Measurements from ENCODE around the gene PTCD1.
"Not testable (repeated sequence)": the region's sequence is repeated elsewhere in the genome, so short reads cannot be mapped to it uniquely, and the experiment has no call there.

PTCD1 gene

GRCh38 chr7:99449326-99449725, 10.7 kb upstream of the PTCD1 start:
- no peak for DNase-seq

DNA sequence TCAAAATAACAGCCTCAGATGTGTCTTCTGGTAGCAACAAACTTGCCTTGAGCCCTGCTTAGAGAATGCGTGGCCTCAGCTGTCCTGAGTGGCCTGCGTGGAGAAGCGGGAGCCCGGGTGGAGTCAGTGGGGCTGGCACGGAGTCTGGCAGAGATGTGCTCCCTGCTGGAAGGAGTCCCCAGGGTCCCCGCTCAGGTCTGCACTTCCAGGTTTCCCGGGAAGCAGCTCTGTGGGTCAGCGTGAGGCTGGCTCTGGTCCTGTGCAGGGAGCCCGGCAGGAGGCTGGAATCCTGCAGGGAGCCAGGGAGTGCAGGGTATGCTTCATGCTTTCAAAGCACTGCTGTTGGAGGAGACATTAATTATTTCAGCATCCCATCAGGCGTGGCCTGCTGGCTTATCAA, 10.3 kb upstream of the PTCD1 start:
- DNase-seq, result no peak

DNA sequence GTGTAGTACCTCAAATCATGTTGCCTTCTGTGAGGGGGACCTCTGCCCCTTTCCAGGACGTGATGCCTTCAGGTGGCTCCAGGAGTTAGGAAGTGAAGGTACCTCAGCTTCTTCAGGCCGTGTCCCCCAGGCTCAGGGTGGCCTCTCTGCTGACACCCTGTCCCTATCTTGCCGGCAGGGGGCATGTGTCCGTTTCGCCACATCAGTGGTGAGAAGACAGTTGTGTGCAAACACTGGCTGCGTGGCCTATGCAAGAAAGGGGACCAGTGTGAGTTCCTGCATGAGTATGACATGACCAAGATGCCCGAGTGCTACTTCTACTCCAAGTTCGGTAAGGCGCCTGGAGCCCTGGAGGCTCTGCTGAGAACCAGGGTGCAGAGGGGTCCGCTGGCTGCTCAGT, 9.3 kb upstream of the PTCD1 start:
- no peak for DNase-seq

DNA sequence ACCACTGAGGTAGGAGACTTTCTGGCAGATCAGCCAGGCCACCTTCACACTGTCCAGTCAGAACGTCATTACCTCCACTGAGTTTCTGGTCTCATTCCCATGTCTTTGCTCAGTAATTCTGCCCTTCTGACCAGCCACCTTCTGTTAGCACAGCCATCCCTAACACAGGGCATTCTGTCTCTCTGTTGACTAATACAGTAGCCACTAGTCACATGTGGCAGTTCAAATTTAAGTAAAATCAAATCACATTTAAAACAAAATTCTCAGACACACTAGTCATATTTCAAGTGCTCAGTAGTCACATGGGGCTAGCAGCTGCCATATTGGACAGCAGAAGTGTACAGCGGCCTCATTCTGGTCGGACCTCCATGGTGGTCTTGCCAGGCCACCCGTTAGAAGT, 7.5 kb upstream of the PTCD1 start:
- no peak for DNase-seq

DNA sequence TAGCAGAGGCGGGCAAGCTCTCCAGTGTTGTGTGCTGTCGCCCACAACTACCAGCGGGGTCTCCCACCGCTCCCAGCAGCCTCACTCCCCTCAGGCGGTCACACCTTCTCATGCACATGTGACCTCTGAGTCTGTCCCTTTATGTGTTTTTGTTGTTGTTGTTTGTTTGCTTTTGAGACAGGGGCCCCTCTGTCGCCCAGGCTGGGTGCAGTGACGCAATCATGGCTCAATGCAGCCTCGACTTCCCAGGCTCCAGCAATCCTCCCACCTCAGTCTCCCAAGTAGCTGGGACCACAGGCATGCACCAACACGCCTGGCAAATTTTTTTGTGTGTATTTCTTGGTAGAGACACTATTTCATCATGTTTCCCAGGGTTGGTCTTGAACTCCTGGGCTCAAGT, 1.6 kb upstream of the PTCD1 start:
- no peak for DNase-seq

DNA sequence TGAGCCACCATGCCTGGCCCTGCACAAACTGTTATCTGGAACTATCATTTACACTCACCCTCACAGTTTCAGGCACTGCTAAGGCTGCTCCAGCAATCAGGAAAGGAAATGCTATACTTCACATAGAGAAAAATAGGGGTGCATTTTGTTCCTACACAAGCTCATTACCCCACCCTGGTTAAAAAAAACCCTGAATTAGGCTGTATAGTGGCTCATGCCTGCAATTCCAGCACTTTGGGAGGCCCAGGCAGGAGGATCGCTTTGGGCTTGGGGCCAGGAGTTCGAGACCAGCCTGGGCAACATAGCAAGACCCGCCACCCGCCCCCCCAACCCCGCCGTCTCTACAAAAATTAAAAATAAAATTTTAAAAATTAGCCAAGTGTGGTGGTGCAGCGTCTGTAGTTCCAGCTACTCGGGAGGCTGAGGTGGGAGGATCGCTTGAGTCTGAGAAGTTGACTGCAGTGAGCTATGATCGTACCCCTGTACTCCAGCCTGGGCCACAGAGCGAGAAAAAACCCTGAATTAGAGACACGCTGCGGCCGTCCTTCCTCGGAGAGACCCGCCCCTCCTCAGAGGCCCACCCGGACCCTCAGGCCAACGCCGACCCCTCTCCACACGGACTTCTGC, 539 bp downstream of the PTCD1 start:
- no peak for DNase-seq

- DNase-seq, result no peak
Observed at GRCh38 chr7:99433158-99433557, 5.4 kb downstream of the PTCD1 start.

DNA sequence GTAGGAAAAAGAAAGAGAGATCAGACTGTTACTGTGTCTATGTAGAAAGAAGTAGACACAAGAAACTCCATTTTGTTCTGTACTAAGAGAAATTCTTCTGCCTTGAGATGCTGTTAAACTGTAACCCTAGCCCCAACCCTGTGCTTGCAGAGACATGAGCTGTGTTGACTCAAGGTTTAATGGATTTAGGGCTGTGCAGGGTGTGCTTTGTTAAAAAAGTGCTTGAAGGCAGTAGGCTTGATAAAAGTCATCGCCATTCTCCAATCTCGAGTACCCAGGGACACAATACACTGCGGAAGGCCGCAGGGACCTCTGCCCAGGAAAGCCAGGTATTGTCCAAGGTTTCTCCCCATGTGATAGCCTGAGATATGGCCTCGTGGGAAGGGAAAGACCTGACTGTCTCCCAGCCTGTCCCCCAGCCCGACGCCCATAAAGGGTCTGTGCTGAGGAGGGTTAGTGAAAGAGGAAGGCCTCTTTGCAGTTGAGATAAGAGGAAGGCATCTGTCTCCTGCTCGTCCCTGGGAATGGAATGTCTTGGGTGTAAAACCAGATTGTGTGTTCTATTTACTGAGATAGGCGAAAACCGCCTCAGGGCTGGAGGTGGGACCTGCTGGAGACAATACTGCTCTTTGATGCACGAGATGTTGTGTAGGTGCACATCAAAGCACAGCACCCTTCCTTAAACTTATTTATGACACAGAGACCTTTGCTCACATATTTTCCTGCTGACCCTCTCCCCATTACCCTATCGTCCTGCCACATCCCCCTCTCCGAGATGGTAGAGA, 6.7 kb downstream of the PTCD1 start:
- not testable (repeated sequence) for DNase-seq

GRCh38 chr7:99429756-99430155, 8.8 kb downstream of the PTCD1 start:
- DNase-seq, result no peak

GRCh38 chr7:99428972-99429566, 9.5 kb downstream of the PTCD1 start:
- DNase-seq, result no peak

GRCh38 chr7:99424932-99425730, 13.5 kb downstream of the PTCD1 start:
- no peak for DNase-seq

DNA sequence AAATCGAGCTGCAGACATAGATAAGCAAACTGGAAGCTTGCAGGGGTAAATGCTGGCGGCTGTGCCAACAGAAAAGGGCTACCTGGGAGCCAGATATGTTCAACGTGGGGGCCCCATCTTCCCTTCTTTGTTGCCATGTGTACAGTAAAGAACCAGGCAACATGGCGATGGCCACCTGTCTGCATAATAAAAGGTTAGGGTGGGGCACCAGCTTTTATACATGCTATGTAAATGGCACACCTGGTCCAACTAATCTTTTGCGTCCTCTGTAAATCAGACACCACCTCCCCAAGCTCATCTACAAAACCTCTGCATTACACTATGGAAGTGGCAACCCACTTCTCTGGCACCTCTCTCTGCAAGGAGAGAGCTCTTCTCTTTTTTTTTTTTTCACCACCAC, 16.0 kb downstream of the PTCD1 start:
- no peak for DNase-seq

- no peak for DNase-seq
Observed at GRCh38 chr7:99422186-99422585, 16.4 kb downstream of the PTCD1 start.

DNA sequence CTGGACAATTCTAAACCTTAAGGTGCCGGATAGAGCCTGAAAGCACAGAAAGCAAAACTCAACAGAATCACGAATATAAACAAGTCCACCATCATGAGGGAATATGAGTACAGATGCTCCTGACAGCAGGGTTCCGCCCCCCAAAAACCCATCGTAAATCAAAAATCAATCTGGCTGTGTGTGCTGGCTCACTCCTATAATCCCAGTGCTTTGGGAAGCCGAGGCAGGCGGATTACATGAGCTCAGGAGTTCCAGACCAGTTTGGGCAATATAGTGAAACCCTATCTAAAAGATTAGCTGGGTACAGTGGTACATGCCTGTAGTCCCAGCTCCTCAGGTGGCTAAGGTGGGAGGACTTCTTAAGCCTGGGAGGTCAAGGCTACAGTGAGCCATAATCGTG, 17.6 kb downstream of the PTCD1 start:
- no peak for DNase-seq

- DNase-seq, result no peak
Observed at GRCh38 chr7:99420213-99420612, 18.4 kb downstream of the PTCD1 start.

DNA sequence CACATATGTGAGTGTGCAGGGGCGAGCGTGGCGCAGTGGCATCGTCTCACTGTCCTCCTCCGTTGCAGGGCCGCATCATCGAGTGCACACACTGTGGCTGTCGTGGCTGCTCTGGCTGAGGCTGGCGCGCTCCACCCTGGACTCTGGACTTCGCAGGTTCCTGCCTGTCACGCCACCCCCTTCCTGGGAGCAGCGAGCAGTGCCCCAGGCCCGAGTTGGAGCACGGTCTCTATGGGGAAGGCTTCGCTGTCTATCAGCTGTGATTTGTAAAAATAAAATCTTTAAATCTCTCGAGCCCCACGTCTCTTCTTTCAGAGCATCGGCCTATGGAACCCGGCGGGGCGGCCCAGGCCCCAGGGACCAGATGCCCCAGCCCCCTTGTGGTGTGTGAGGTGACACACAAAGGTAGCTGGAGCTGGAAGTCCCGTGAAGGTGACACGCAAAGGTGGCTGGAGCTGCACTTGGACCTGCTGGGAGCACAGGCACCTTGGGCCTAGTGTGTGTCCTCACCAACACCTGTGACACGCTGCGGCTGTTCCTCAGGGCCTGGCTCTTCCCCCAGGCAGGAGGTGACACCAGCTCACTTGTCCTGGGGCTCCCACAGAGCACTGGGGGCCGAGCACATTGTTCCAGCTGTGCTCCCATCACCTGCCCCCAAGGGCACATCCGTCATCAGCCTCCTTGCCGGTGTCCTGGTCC, 19.1 kb downstream of the PTCD1 start:
- no peak for DNase-seq

GRCh38 chr7:99418260-99418659, 20.3 kb downstream of the PTCD1 start:
- no peak for DNase-seq

DNA sequence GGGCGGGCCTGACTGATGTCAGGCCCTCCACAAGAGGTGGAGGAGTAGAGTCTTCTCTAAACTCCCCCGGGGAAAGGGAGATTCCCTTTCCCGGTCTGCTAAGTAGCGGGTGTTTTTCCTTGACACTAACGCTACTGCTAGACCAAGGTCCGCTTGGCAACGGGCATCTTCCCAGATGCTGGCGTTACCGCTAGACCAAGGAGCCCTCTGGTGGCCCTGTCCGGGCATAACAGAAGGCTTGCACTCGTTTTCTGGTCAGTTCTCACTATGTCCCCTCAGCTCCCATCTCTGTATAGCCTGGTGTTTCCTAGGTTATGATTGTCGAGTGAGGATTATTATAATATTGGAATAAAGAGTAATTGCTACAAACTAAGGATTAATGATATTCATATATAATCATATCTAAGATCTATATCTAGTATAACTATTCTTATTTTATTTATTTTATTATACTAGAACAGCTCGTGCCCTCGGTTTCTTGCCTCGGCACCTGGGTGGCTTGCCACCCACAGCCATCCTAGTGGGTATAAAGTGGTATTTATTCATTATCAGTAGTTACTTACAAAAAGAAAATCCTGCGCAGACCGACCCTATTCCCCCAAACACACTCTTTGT, 23.0 kb downstream of the PTCD1 start:
- DNase-seq, result peak; percentile 19

DNA sequence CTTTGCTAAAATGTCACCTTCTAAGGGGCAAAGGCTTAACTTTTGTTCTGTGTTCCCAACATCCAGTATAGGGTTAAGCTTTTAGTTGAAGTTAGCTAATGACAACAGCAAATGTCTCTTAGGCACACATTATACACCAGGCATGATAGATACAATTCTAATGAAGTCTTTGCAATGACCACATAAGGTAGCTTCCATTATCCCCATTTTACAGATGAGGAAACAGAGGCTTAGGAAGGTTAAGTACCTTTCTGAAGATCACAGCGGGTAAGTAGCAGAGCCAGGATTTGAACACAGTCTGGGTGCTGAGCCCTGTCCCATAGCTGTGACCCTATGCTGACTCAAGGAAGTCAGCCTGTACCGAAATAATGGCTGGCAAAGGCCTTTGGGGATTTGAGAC, 28.0 kb downstream of the PTCD1 start:
- DNase-seq, result no peak

GRCh38 chr7:99409806-99410205, 28.8 kb downstream of the PTCD1 start:
- no peak for DNase-seq

DNA sequence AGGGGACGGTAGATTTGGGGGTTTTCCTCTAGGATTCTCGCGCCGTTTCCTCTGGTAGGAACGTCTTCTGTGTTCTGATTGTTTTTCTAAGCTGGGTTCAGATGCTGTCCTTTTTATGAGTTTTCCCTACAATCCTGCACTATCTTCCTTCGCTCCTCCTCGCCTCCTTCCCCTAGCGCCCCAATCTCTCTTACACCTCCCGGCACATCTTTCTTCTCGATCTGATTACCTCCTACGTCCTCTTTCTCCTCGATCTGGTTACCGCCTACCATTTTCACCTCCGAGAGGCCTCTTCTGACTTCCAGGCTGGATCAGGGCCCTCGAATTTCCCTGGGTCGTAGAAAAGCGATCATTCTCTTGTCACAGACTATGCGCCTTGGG, 29.4 kb downstream of the PTCD1 start:
- DNase-seq, result no peak

GRCh38 chr7:99408379-99409191, 30.0 kb downstream of the PTCD1 start, which contains the start of the genes BUD31 and PDAP1:
BUD31 (plus strand) TSS chr7:99408969; CDS start chr7:99411093, 2,124 bp downstream.
PDAP1 (minus strand) TSS chr7:99408597; CDS start chr7:99408548, 49 bp downstream.
- peak; percentile 93 for DNase-seq
